Measurements from ENCODE around the gene AFDN.
A peak's percentile ranks its signal among the peaks of the same experiment; 100 is the strongest.

The AFDN gene

GRCh38 chr6:167866642-167867041 lies 39.9 kb downstream of the AFDN start:
- no peak for DNase-seq (ENCODE audit: low spot score)

DNA sequence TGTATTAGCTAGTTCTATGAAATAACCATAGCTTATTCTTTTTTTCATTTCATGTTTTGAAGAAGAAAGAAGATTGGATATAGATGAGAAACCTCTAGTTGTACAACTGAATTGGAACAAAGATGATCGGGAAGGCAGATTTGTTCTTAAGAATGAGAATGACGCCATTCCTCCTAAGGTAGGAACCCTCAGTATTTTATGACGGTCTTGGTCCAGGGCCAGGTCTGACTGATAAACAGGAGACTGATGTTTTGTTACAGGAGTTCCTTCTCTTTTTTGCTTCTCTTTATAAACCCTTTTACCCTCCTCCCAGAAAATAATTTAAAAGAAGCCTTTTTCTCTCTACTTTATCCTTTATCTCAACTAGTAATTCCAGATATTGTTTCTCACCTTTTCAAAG lies 43.6 kb downstream of the AFDN start:
- DNase-seq (ENCODE audit: low spot score), result no peak

- DNase-seq (ENCODE audit: low spot score), result no peak
These were observed 46.0 kb downstream of the AFDN start for GRCh38 chr6:167872538-167873210.

- no peak for DNase-seq (ENCODE audit: low spot score)
These were observed 51.5 kb downstream of the AFDN start for GRCh38 chr6:167877994-167878779.

DNA sequence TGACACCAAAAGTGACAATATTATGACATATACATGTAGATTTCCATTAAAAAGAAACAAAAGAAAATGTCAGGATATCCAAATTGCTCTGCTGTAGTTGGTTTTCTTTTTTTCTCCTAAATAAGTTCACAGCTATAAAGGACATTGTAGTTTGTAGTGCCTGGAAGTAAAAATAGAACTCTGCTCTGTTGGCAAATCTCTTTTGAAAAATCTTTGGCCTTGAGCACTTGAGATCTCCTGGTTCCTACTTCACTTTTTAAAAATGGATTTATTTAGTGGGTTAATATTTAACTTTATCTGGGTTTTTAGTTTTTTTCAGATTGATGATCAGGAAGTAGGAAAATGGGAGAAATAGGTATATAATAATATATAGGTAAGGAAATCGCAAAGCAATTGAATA lies 52.9 kb downstream of the AFDN start:
- no peak for DNase-seq (ENCODE audit: low spot score)

DNA sequence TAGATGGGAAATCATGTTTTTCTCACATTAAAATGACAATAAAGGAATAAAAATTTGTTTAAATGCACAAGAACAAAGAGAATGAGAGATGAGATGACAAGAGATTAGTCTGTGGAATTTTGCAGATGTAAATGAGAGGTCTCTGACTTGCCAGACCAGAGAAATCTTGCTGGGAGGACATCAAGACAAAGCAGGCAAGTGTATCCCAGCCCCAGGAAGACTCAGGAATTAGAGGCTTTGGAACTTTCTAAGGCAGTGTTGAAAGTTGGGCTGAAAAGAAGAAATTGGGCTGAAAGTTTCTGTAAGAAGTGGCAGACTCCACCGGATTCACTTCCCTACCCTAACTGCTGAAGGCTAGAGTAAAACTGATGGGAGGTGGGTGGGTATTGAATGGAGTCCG lies 54.6 kb downstream of the AFDN start:
- no peak for DNase-seq (ENCODE audit: low spot score)

GRCh38 chr6:167882244-167882643 lies 55.5 kb downstream of the AFDN start:
- no peak for DNase-seq (ENCODE audit: low spot score)

- no peak for DNase-seq (ENCODE audit: low spot score)
These were observed 61.4 kb downstream of the AFDN start for GRCh38 chr6:167888098-167888497.

GRCh38 chr6:167892835-167893815 lies 66.4 kb downstream of the AFDN start:
- no peak for DNase-seq (ENCODE audit: low spot score)

DNA sequence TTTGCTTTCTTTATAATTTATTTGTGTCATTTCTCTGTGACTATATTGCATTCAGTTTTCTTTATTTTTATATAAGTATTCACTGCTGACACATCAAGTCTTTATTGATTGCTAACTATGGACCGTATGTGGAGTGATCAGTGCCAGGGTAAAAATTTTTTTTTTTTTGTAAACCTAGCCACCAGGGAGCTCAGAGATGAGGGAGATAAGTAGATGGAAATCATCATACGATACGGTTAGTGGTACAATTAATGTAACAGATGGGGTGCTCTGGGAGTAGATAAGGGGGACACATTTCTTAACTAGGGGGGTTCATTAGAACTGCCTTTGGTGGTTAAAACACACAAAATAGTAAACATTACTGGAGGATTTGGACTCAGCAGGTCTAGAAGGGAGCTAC lies 68.3 kb downstream of the AFDN start:
- no peak for DNase-seq (ENCODE audit: low spot score)

GRCh38 chr6:167896648-167897047 lies 69.9 kb downstream of the AFDN start:
- DNase-seq (ENCODE audit: low spot score), result no peak

GRCh38 chr6:167898673-167899311 lies 72.1 kb downstream of the AFDN start:
- DNase-seq (ENCODE audit: low spot score), result no peak

- no peak for DNase-seq (ENCODE audit: low spot score)
These were observed 78.1 kb downstream of the AFDN start for GRCh38 chr6:167904791-167905190.

DNA sequence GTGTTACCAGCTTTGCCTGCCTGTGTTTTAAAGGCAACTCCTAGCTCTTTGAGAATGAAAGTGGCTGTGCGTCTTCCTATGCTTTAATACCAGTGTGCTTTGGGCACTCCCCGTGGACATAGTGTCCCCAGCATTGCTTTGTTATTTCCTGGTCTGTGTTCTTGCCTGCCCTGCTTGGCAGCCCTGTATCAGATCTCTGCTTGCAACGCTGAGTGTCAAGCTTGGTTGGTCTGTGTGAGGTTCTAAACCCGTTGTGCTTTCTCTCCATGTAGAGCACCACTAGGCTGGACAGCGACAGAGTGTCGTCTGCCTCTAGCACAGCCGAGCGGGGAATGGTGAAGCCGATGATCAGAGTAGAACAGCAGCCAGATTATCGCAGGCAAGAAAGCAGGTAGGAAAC lies 80.2 kb downstream of the AFDN start:
- DNase-seq (ENCODE audit: low spot score), result no peak

DNA sequence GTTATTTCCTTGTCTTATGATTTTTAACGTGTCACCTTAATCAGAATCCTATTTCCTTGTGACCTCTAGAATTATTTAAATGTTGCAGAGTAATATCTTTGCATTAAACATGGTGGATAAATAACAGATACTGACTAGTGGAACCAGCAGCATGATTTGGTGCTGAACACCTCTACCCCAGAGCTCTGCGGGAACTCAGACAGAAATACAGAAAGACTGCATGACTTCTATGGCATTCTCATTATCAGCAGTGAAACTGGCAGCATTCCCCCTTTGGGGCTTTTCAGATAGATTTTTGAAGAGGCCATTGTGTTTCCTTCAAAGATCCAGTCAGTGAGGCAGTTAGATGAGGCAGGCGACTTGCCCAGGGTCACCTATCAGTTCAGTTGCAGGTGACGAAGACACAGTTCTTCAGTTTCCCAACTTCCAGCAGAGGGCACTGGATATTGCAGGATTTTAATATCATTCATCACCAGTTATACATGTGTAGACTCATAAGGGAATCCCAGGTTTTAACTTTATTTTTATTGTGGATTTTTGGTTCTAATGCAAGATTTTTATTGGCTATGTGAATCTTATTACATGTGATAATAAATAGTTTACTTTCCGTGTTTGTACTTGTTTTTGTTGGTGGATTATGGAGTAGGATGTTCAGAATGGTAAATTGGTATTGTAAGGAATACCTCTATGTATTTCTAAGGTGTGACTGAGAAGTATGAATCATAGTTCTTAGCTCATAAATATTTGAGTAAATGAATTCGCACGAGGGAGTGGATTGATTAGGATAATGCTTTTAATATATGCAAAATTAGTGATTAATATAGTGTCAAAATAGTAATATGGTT lies 81.3 kb downstream of the AFDN start:
- peak; percentile 30 for DNase-seq (ENCODE audit: low spot score)

DNA sequence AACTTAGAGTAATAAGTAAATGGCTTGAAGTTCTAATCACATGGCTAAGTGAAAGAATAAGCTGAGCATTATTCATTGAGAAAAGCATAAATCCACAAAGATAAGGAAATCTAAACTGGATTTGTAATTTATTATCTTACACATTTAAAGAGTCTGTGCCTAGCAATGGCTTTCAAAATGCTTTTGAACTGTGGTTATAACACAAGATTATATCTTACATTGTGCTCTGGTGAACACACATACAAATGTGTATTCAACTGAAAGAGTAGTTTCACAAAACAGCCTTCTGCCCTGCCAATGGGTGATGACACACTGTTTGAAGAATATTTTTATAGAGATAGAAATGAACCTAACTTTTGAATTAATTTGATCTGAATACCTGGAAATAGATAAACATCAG lies 83.3 kb downstream of the AFDN start:
- no peak for DNase-seq (ENCODE audit: low spot score)

- DNase-seq (ENCODE audit: low spot score), result no peak
These were observed 83.9 kb downstream of the AFDN start for GRCh38 chr6:167910652-167911051.

DNA sequence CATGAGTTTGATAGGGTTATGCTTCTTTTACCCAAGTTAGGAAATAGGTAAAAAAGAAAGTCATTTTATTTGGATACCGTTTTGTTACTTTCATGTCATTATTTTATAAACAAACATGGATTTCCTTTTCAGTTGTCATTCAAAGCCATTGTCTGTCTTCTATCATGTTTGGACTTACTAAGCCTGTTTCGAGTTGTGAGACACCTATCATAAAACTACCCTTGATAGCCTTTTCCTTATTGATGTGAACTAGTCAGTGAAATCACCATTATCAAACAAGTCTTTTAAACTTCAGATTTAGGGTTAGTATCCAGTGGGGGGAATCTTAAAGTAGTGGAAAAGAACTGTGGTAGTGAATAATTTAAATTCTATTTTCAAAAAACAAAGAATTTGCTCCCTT lies 85.8 kb downstream of the AFDN start:
- no peak for DNase-seq (ENCODE audit: low spot score)

GRCh38 chr6:167913699-167914098 lies 87.0 kb downstream of the AFDN start:
- no peak for DNase-seq (ENCODE audit: low spot score)

GRCh38 chr6:167915139-167915538 lies 88.4 kb downstream of the AFDN start:
- DNase-seq (ENCODE audit: low spot score), result no peak

DNA sequence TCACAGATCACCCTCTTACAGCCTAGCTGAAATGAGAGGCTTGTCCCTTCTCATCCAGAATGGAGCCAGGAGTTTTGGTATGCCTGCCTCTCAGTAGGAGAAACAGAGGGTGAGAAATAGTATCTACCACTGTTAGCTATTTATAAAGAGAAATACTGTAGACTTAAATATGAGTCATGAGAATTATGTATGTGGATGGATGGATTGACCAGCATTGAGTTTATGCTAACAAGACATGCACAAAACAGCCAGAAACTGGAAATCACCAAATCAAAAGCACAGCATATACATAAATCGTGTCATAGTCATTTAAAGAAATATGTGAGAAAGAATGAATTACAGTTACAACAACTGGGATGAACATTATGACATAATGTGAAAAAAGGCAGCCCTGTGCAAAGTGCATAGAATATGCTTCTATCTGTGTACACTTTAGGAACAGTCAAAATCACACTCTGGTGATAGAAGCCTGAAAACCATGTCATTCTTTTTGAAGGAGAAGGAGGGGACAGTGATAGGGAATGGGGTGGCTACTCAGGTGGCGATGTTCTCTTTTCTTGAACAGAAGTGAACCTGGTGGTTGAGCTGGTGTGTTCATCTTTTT lies 90.9 kb downstream of the AFDN start:
- no peak for DNase-seq (ENCODE audit: low spot score)

All from HuH-7 (cell line).